Stimulated activated CD8-positive, alpha-beta memory T cell treated with anti-CD3 and anti-CD28 coated beads, Interleukin-12 subunit alpha, Interleukin-12 subunit beta, amount 100 ng/mL, for 24 hours (primary cell): ENCODE results near the gene TLE2.
"Not testable (repeated sequence)": the region's sequence is repeated elsewhere in the genome, so short reads cannot be mapped to it uniquely, and the experiment has no call there.

Experiments
- DNase-seq: peaks from one replicate; pipeline ENCODE4 v3.0.0-alpha.2; 2020; ENCODE audit errors: extremely low read depth

The TLE2 gene

DNA sequence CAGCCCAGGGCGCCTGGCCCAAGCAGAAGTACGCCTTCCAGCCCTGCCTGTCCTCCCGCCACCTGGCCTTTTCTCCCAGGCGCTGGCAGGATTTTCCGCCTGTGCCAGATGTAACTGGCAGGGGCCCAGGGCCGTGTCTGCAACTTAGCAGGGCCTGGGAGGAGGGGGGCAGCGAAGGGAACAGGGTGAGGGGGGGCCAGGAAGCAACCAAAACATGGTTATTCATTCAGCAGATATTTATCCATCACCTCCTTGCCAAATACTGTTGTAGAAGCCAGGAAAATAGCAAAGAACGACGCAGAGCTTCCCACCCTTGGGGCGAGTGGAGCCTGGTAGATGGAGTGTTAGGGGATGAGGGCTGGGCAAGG is 46.1 kb downstream of the TLE2 start:
- no peak for DNase-seq

- no peak for DNase-seq
Observed at GRCh38 chr19:2982561-2982960, 46.5 kb downstream of the TLE2 start.

DNA sequence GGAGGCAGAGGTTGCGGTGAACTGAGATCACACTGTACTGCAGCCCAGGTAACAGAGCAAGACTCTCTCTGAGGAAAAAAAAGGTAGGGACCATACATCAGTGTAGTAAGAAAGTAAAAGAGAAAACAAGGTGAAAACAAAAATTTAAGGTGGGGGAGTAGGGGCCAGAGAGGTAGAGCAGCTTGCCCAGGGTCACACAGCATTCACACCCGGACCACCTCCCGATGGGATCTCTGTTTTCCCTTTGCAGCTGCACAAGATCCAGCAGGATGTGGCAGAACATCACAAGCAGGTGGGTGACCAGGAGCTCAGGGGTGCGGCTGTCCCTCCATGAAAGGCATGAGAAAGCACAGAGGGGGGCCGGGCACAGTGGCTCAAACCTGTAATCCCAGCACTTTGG is 47.2 kb downstream of the TLE2 start:
- DNase-seq, result no peak

DNA sequence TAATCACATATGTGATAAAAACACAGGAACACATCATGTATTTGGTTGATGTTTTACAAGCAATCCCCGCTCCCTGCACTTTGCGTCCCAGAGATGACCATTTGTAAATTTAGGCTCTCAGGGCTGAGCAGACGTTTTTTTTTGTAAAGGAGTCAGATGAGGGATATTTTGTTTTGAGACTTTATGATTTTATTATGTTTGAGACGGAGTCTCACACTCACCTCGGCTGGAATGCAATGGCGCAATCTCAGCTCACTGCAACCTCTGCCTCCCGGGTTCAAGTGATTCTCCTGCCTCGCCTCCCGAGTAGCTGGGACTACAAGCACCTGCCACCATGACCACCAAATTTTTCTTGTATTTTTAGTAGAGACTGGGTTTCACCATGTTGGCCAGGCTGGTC is 50.3 kb downstream of the TLE2 start:
- no peak for DNase-seq

DNA sequence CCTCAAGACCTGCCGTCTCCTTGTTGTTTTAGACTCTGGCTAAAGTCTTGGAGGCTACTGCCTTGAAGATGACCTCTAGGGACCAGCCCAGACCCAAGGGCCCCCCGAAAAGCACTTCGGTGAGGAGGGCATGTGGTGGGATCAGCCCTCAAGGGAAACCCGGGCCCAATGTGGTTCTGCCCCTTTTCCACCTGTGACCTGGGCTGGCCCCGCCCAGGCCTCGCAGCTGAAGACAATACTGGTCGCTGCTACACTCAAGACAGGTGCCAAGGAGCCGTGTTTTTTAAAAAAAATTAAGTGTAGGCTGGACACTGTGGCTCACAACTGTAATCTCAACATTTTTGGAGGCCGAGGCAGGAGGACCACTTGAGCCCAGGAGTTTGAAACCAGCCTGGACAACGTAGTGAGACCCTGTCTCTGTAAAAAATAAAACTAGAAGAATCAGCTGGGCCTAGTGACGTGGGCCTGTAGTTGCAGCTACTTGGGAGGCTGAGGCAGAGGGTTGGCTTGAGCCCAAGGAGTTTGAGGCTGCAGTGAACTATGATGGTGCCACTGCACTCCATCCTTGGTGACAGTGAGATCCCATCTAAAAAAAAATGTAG is 50.8 kb downstream of the TLE2 start:
- no peak for DNase-seq

DNA sequence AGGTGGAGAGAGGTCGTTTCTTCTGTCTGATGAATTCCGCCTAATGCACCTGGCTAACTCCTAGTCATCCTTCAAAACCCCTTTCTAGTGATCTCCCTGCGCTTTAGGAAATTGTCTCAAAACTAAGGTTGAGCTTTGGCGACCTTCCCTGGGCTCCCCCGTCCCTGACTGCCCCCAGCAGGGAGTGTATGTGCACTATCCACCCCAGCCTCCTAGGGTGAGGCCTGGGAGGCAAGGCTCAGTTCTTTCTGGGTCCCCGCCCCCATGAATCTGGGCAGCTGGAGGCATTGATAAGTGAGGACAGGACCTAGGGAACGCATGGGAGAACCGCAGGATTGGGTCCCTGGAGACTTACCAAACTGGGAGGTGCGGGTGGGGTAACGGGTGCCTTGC is 51.3 kb downstream of the TLE2 start:
- DNase-seq, result no peak

GRCh38 chr19:2977001-2977745 is 51.9 kb downstream of the TLE2 start, which contains the start of gene TLE6:
Gene TLE6, plus strand, starts transcription at chr19:2977564. Its CDS starts 670 bp downstream, at chr19:2978234.
- peak; percentile 86 for DNase-seq

DNA sequence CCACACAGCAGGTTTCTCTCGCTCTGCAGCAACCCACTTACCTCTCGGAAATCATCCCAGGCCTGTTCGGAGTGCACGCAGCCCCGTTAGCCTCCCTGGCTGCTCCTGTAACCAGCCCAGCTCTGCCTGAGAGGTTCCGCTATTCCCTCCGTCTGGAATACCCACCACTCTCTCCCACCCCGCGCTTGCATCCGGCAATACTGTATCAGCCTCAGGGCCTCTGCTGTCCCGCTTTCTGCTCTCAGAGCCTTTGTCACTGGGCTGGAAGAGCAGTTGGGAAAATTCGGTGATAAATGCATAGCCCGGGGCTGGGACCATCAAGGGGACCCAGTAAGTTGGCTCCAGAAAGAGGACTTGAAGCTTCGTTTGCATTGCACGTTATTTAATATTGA is 52.5 kb downstream of the TLE2 start:
- DNase-seq, result no peak

GRCh38 chr19:2974342-2975041 is 54.6 kb downstream of the TLE2 start:
- DNase-seq, result no peak

DNA sequence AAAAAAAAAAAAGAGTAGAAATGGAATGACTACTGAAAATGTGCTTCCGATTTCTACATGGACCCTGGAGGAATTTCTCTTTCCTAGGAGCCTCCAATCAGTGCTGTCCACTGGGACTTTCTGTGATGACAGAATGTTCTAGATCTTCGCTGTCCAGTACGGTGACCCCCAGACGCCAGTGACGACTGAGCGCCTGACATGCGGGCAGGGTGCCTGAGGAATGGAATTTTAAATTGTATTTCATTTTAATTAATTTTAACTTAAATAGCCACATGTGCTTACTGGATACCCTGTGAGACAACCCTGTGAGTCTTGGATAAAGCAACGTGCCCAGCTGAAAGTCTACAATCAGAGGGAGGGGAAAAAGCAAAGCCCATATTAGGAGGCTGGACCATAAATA is 55.9 kb downstream of the TLE2 start:
- no peak for DNase-seq

- DNase-seq, result no peak
Observed at GRCh38 chr19:2970201-2970835, 58.8 kb downstream of the TLE2 start.

GRCh38 chr19:2969104-2969504 is 60.0 kb downstream of the TLE2 start:
- no peak for DNase-seq

- DNase-seq, result no peak
Observed at GRCh38 chr19:2967972-2968371, 61.1 kb downstream of the TLE2 start.

- DNase-seq, result no peak
Observed at GRCh38 chr19:2964874-2965273, 64.2 kb downstream of the TLE2 start.

- not testable (repeated sequence) for DNase-seq
Observed at GRCh38 chr19:2963631-2964030, 65.4 kb downstream of the TLE2 start.

GRCh38 chr19:2963122-2963521 is 66.0 kb downstream of the TLE2 start:
- no peak for DNase-seq

DNA sequence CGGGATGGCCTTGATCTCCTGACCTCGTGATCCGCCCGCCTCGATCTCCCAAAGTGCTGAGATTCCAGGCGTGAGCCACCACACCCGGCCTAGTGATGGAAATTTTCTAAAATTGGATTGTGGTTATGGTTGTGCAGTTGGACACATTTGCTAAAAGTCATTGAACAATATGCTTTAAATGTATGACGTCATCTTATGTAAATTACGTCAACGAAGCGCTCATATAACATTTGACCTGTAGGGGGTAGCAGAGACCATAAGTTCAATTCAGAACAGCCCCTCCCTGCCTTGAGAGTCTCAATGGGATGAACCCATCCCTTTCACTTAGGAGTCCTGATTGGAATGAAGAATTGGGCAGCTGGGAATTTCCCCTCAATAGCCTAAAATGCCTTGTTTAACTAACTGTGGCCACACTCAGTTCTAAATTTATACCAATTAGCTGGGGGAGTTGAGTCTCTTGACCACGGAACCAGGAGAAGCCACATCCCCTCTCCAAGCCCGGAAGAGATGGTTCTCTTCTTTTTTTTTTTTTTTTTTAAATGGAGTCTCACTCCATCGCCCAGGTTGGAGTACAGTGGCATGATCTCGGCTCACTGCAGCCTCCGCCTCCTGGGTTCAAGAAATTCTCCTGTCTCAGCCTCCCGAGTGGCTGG is 66.9 kb downstream of the TLE2 start:
- DNase-seq, result no peak

GRCh38 chr19:2960120-2960519 is 69.0 kb downstream of the TLE2 start:
- no peak for DNase-seq

- DNase-seq, result no peak
Observed at GRCh38 chr19:2957160-2957559, 71.9 kb downstream of the TLE2 start.

DNA sequence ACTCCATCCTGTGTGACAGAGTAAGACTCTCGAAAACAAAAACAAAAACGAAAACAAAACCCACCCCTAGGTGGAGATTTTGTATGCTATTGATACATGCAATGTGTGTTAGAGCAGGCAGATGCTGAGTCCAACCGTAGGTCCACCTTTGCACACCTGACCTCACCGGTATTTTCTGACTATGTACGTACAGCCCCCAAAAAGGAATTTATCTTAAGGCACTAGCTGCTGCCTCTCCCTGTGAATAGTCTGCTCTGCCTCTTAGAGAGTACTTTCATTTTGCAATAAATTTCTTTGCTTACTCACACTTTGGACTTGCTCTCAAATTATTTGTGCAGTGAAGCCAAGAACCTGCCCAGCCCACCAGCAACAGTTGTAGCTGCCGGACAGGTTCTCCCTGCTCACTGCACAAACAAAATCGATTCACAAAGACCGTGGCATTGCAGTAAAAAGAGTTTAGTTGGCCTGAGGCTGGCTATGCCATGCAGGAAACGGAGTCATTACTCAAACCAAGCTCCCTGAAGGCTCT is 76.1 kb downstream of the TLE2 start:
- DNase-seq, result no peak

DNA sequence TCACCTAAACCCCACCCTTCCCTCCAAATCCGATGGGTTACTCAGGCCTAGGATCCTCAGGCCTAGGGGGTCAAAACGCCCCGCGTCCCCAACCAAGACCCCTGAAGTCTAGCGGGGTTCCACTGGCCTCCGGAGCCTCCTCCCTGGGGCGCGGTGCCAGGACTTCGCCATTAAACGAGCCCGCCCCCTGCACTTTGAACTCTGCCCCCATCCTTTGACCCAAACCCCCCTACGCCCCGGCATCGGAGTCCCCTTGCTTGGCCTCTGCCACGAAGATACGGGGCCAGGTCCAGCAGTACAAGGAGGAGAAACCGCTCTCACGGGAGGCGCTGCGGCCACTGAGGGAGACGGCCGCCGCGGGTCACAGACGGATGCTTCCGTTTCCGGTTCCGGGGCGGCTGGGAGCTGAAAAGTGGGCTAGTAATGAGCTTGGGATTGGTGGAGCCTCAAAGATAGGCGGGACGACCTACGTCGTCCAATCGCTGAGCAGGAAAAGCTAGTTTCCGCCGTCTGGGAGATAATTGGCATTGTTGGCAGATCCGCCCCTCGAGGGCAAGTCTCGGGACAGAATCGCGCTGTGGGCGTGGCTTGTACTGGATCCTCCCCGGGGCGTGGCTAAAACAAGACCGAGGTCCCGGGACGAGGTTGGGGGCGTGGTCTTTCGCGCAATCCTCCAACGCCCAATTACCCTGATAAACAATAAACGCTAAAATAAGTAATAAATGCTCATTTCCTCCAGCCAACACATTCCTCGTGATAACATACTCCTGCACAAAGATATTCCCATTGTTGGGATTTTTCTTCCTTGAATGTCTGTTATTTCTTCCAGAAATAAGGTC is 78.6 kb downstream of the TLE2 start:
- DNase-seq, result peak; percentile 99
